GM15510 (cell line): ENCODE data around the gene CERS2.

Experiments
- POLR2A ChIP-seq: IDR thresholded peaks from 3 replicates; pipeline ENCODE4 v1.6.1; 2011; ENCODE audit warnings: borderline replicate concordance; ENCODE audit not compliant: insufficient read length; ENCODE audit errors: extremely low read depth

The CERS2 gene

DNA sequence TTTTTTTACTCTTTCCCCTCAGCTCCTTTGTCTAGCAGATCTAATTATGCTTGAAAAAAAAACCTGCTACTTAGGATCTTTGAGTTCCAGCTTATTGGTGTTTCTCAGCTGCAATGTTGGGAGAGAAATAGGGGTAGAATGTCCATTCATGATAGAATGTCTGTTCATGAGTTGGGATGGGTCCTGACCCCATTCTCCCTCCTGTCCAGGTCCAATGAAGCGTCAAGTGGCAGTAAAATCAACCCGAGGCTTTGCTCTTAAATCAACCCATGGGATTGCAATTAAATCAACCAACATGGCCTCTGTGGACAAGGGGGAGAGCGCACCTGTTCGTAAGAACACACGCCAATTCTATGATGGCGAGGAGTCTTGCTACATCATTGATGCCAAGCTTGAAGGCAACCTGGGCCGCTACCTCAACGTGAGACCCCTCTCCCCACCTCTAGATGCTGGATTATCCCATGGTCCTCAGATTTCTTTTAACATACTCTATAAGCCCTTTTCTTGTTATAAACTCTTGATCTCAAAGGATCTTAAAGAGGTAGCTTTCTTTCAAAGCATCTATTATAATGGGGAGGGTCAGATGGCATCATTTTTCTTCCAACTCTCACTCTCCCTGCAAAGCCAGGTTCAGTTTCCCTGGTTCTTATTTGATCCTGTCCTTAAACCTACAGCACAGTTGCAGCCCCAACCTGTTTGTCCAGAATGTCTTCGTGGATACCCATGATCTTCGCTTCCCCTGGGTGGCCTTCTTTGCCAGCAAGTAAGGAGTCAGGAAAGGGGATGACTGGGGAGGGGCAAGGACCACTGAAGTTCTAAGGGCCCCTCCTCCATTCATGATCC, 11.1 kb downstream of the CERS2 start:
- no peak for TF ChIP-seq POLR2A

DNA sequence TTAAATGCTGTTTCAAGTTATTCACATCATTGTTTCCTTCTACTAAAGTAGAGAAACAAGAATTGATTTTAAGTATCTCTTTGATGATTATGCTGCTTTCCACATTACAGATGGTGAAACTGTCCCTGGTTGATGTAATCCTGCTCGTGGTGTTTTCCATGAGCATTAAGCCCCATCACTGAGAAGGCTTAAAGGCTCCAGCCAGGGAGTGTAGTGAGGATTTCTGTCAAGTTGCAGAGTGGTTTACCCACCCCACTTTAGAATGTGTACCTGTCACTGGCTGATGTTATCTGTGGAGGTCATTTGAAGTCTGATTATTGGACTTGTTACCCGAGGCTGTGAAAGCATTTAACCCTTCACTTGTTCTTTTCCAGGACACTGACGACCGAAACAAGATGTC, 12.9 kb downstream of the CERS2 start:
- no peak for TF ChIP-seq POLR2A

DNA sequence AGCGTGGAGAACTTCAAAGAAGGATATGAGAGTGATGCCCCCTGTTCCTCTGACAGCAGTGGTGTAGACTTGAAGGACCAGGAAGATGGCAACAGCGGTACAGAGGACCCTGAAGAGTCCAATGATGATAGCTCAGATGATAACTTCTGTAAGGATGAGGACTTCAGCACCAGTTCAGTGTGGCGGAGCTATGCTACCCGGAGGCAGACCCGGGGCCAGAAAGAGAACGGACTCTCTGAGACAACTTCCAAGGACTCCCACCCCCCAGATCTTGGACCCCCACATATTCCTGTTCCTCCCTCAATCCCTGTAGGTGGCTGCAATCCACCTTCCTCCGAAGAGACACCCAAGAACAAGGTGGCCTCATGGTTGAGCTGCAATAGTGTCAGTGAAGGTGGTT, 14.0 kb downstream of the CERS2 start:
- no peak for TF ChIP-seq POLR2A

DNA sequence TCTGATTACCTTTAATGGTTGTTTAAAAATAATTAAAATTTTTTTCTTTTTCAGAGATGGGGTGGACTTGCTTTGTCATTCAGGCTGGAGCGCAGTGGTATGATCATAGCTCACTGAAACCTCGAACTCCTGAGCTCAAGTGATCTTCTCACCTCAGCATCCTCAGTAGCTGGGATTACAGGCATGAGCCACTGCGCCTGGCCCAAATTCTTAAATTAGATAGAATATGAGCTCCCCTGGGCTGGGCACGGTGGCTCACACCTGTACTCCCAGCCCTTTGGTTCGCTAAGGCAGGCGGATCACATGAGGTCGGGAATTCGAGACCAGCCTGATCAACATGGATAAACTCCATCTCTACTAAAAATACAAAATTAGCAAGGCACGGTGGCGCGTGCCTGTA, 17.0 kb downstream of the CERS2 start:
- TF ChIP-seq POLR2A: no peak

DNA sequence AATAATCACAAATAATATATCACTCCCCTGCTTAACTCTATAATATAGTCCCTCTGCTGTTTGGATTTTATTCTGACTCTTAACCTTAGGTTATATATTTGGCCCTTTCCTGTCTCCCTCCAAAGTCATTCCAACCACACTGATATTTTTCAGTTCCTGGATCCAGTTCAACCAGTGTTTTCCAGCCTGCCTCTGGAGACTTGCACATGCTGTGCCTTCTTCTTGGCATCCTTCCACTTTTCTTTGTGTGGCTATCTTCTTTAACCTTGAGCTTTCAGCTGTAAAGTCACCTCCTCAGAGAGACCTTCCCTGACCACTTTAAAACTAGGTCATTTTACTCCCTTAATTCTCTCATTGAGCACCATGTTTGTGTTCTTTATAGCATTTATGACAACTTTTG, 19.4 kb downstream of the CERS2 start:
- no peak for TF ChIP-seq POLR2A

DNA sequence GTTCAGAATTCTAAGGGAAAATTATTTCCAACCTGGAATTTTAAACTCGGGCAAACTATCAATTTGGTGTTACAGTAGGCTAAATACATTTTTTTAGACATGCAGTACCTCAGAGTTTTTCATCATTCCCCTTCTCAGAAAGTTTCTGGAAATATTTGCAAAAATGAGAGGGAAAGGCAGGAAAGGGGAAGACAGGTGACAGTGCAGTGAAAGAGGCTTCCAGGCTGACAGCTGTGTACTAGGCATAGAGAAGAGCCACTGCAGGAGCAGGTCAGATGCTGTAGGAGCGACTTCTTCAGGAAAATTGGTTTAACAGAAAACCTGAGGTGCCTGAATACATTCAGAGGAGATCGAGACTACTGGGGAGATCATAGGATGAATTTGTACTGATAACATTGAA, 19.9 kb downstream of the CERS2 start:
- no peak for TF ChIP-seq POLR2A

DNA sequence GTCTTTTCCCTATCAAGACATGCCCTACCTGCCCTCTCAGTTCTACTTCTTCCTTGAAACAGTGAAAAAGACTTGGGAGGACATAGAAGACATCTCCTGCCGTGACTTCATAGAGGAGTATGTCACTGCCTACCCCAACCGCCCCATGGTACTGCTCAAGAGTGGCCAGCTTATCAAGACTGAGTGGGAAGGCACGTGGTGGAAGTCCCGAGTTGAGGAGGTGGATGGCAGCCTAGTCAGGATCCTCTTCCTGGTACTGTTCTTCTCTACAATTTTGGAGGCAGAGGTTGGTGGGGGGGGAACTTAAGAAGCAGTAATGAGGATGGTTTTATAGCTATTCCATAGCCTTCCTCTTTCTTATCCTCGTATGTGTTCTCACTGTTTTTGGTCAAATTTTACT, 29.8 kb downstream of the CERS2 start:
- TF ChIP-seq POLR2A: no peak

DNA sequence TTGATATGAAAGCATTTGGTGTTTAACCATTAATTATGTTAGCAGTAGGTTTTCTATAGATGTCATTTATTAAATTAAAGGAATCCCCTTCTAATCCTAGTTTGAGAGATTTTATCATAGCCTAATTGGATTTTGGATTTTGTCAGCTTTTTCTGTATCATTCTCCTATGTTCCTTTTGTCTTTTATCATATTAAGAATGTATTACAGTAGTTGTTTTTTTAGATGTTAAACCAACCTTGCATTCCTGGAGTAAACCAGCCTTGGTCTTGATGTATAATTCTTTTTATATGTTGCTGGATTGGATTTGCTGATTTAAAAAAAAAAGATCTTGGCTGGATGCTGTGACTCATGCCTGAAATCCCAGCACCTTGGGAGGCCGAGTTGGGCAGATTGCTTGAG, 42.9 kb downstream of the CERS2 start:
- no peak for TF ChIP-seq POLR2A

DNA sequence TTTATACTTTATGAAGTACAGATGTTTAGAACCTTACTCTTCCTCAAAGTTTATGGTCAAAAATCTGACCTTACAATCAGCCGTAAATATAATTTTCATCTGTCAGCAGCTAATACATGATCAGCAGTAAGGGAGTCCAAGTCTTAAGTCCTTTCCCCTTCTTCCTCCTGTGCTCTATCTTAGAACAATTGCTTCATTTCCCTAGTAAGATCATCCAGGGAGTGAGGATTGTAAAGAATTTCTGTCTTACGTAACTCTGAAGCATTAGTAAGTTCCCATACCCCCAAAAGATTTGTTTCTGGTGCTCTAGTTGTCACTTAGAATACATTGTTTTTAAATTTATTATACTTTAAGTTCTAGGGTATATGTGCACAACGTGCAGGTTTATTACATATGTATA, 46.3 kb downstream of the CERS2 start:
- TF ChIP-seq POLR2A: no peak

DNA sequence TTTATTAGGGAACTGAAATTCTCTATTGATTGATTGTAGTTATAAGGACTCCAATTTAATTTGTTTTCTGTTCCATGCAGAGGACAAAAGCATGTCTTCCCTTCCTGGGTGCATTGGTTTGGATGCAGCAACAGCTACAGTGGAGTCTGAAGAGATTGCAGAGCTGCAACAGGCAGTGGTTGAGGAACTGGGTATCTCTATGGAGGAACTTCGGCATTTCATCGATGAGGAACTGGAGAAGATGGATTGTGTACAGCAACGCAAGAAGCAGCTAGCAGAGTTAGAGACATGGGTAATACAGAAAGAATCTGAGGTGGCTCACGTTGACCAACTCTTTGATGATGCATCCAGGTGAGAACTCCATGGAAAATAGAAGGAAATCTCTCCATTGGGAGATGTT, 47.0 kb downstream of the CERS2 start:
- TF ChIP-seq POLR2A: no peak

DNA sequence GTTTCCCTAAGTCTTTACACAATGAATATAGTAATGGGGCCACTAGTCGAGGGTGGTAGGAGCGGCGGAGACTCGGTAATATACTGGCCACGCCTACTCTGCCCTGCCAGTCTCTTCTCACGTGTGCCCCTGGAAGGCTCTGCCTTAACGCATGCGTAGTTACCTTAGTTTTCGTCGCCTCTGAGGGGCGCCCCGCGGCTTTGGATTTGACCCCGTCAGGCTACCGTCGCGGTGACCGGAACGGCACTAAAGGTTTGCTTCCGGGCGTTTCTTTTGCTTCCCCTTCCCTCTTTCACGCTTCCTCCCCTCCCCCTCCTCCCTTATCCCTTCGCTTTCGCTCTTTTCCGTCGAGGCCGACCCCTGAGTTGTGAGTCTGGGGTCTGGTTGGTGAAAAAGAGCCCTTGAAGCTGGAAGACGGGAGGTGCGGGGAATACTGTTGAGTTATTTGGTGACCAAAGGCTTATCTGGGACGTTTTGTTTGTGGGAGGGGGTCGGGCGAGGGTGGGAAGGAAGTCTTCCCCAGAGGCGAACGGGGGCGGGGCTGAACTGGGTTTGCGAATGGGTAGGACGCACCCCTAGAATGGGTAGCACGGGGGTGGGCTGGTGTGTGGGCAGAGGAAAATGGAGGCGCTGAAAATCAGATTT, 48.4 kb downstream of the CERS2 start, which contains the start of gene SETDB1:
TSS of gene SETDB1 (plus strand) at position 267 of the 645 bp plus-strand sequence. CDS start 1,352 bp downstream, outside the sequence.
- TF ChIP-seq POLR2A: peak; percentile 56

DNA sequence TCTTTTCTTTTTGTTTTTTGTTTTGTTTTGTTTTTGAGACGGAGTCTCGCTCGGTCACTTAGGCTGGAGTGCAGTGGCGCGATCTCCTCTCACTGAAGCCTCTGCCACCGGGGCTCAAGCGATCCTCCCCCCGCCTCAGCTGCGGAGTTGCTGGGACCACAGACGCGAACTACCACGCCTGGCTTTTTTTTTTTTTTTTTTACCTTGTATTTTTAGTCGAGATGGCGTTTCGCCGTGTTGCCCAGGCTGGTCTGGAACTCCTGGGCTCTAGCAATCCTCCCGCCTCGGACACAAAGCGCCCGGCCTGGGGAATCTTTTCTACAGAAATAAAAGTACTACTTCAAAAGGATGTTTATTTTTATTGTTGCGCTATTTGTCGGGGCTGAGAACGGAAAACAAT, 49.6 kb downstream of the CERS2 start:
- TF ChIP-seq POLR2A: no peak

DNA sequence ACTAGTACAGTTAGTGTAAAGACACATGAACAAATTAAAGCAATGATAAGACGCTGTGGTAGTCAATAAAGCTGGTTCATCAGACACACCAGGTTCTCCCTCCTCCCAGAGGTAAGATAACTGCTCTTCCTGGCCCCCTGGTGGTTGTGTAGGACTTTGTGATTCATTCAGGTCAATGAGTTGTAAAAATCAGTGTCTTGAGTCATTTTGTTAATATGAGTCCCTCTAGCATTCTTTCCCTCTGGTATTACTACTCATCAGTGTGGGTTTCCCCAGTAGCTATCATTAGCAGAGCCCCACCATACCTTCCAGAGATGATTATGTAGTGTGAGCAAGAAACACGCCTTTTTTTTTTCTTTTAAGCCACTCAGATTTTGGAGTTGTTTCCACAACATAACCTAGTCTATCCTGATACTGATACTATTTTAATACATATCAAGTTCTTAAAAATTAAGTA, 52.1 kb downstream of the CERS2 start:
- no peak for TF ChIP-seq POLR2A

DNA sequence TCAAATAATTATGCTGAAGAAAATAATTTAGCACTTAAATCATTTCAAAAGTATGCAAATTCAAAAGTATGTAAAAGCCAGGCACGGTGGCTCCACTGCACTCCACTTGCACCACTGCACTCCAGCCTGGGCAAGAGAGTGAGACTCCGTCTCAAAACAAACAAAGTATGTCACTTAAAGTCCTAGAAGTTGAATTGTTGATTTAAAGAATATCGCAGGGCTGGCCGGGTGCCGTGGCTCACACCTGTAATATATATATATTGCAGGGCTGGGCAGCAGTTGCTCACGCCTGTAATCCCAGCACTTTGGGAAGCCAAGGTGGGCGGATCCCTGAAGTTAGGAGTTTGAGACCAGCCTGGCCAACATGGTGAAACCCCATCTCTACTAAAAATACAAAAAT, 57.2 kb downstream of the CERS2 start:
- TF ChIP-seq POLR2A: no peak
